Effector CD4-positive, alpha-beta T cell (primary cell): ENCODE results near the gene ZMYM2.

Experiments used
- DNase-seq: peaks from one replicate; pipeline ENCODE4 v3.0.0-alpha.2; 2020

Gene ZMYM2

DNA sequence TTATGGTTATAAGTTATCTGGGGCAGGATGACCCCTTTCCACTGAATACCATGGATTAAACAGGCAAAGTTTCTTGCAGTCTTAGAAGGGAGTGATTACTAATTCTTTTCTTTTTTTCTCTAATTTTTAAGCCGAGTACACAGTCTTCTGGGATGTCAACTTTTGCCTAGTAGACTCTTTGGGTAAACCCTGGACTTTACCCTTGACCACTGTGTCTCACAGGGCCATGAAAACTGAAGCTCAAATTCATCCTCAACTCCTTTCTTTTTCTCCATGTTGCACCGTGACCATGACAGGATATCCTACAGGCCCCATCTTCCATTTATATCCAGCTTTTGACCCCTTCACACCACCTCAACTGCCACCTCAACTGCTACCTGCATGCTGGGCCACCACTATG, 150.5 kb downstream of the ZMYM2 start:
- no peak for DNase-seq

DNA sequence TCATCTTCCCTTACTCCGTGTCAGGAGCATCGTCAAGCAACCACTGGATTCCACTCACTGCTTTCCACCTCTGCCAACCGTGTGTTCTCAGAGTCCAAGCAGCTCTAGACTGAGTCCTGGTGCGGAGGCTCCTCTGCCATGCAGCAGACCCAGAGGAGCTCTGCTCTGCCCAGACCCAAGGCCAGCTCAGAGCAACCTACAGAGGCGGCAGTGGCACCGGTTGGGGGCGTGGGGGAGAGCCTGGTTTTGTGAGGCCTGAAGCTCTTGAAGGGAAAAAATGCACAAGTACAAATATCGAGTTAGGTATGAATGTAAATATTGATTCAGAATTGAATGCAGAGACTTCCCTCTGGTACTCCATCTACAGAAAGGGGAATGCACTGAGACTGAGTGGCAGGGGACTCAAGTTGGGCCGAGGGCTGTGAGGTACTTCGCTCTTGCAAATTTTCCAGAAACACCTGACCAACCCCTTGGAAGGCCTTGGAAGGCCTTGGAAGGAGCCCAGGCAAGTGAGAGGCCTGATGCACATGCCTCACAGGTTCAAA, 155.6 kb downstream of the ZMYM2 start:
- DNase-seq = no peak

DNA sequence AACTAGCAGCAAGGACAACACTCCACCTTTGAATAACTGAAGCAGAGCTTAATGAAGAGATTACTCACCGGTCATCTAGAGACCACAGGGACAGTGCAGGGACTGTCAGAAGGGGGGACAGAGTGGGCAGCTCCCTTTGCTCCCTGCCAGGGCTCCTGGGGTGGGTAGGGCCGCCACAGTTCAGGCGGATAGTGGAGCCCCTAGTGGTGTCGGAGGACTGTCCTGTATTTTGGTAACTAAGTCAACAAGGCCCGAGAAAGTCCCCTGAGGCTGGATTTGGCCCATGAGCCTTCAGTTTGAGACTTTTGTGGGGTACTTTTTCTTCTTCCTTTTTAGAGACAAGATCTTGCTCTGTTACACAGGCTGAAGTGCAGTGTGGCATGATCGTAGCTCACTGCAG, 157.7 kb downstream of the ZMYM2 start:
- no peak for DNase-seq

DNA sequence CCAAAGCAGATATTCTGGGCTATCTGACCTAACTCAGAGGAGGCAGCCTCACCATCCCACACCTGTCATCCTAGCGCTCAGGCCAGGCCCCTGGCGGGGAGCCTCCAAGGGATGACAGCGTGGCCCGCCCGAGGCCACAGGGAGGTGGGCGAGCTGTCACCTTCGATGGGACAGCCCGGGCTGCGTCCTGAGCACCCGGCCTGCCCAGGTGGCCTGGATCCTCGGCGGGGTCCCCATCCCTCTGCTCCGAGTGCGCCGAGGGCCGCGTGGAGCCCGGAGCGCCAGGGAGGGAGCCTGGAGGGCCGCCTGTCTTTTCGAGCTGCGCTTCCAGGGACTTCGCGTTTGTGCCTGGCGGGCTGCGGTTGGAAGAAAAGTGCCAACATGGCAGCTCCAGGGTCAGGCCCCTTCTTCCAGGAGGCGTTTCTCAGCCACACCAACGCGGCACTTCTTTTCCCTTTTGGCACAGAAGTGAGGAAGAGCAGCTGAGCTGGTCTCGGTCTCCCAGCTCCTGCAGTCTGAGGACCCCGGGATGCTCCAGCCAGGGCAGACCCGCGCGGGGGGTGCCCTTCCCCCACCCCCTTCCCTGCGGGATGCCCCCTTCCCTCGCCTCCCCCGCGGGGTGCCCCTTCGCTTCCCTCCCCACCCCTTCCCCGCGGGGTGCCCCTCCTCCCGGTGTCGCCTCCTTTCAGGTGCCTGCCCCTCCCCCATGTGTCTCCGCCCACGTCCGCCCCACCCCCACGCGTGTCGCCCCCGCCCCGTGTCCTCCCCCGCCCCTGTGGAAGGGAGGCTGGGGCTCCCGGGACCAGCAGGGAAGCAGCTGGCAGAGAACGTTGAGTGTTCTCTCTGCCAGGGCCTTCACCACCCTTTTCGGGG, 160.0 kb downstream of the ZMYM2 start:
- peak; percentile 20 for DNase-seq

DNA sequence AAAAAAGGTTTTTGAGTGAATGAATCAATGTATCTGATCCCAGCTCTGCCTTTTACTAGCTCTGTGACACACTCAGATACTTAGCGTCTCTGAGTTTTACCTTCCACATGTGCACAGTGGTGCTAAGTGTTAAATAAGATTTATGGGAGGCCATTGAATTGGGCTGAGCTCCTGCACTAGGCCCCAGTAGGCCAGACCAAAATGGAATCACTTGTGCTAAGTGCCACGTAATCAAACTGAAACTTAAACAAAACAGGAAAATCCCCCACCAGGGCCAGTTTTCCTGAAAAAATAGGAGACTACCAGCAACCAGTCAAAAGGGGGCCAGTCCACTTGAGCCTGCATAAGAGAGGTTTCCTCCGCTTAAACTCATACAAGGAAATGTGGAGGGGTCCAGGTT, 161.4 kb downstream of the ZMYM2 start:
- DNase-seq = no peak

DNA sequence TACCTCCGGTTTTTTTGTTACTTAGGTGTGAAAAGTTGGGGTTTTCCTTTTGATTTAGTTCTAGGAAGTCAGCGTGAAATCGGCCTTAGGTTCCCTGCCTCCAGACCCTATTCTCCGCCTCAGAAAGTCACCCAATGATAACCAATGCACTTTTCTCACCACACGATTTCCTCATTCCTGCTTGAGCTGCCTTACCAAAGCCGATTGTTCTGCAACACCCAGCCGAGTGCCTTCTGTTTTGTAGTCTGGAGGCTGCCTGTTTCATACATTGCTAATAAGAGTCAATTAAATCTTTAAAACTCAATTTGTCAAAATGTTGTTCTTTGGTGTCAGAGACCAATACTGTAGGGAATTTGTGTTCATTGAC, 162.6 kb downstream of the ZMYM2 start:
- DNase-seq = no peak

DNA sequence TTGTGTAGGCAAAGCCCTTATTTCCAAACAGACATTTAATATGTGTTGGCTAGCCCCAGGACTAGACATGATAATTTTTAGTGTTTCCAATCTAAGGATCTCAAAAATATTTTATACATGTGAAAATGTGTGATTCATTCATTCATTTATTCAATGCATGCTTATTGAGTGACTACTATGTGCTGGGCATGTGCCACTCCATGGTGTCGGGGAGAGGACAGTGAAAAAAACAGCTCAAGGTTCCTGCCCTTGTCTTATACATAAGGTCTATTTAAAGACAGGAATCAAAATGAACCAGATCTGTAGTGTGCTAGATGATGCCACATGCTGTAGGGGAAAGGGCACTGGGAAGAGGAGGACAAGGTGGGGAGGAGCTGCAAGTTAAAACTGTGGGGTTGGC, 165.8 kb downstream of the ZMYM2 start:
- DNase-seq = no peak

DNA sequence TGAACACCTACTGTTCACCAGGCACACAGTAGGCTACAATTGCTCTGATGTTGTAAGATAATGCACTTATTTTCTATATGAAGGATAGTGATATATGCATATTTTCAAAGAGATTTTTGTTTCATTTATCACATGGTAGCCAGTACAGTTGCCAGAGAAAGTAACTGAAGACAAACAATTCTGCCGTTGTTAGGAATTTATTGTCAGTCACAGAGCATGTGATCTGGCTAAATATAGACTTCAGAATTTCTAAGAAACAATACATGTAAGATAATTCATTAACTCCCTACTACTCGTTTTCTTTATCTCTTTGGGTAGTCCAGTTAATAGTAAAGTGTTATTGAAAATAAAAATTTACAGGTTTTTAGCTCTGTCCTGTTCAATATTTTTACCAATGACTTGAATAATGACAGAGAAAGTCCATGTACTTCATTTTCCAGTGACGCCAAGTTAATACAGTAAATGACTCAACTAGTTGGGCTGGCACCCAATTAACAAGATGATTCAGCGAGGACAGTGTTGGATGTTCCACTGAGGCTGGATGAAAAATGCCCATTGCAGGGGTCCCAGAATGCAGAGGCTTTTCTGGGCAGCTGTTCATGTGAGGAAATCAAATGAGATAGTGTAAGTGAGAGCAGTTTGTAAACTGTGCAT, 166.7 kb downstream of the ZMYM2 start:
- DNase-seq = no peak

DNA sequence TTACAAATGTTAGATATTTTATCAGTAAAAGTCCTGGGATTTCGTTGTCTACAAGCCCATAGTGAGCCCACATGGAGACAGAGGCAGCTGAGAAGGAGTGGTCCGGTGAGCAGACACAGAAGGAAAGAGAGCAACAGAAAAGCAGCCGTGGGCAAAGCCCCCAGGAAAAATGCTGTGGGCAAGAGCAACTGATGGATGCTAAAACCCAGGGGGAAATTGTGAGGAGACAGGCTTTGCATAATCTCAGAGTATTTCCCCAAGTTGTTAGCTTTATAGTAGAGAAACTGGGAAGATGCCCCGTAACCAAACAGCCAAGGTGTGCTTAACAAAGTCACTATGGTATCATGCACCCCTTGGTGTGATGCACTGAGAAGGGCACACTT, 167.2 kb downstream of the ZMYM2 start:
- no peak for DNase-seq

DNA sequence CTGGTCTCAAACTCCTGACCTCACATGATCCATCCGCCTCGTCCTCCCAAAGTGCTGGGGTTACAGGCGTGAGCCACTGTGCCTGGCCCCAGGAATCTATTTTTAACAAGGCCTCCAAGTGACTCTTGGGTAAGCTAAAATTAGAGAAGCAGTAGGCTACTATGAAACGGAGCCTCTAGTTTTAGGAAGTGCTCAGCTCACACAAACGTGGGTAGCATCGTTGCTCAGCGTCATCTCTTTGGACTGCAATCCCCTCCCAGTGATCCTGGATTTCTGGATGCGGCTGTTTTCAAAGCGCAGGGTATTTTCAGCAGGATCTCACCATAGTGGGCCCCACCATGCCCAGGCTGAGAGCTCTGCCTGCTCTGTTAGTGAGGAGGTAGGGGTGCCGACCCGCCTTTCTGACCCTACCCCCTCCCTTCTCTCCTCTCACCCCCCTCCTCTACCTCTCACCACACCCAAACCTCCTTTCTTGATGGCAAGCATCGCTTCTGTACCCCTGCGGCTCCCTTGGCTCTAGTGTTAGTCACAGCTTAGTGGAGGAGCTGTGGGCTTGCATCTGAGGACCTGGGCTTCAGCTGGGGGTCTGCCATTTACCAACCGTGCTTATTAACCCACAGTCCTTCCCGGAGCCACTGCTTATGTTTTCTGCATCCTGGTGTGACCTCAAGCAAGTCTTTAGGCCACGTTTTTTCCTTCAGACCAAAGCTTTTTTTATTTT, 168.2 kb downstream of the ZMYM2 start:
- no peak for DNase-seq

DNA sequence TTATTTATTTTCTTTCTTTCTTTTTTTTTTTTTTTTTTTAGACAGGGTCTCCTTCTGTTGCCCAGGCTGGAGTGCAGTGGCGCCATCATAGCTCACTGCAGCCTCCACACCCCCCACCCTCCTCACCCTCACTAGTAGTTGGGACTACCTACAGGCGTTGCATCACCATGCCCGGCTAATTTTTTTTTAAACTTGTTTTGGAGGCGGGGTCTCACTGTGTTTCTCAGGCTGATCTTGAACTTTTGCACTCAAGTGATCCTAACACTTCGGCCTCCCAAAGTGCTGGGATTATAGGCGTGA, 168.7 kb downstream of the ZMYM2 start:
- no peak for DNase-seq

DNA sequence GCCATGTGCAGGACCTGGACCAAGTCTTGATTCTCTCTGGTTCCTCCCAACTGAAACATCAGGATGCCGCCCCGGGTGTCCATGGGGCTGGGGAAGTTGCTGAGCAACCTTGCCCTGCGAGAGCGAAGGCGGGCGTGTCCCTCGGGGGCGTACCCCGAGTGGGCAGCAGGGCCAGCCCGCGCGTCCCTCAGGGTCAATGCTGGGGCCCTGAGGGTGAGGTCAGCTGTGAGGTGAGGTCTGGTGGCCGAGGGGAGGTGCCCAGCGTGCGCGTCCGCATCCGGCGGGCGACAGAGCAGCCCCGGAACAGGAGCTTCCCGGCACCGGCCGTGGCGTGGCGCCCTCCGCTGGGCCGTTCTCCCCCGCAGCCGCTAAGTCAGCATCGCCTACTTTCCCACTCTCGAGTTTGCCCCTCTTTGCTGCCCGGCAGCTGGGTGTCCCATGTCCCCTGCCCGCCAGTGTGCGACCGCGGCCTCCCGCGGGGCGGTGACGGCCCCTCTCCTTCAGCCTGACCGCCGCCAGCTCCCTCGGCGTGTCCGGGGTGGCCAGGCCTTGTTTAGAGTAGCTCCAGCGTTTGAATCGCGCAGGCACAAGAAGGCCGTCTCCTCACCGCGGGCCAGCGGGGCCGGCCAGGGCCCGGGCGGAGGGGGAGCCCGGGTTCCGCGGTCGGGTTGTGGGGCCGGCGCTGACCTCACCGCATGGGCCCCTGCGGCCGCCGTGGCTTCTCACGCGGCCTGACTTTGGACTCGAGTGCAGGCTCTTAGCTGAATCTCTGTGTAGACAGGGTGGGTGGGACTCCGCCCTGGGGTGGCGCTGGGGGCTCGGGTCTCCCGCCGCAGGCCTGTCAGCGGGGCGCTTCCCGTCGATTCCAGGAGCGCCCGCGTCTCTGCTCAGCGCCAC, 169.3 kb downstream of the ZMYM2 start:
- no peak for DNase-seq

DNA sequence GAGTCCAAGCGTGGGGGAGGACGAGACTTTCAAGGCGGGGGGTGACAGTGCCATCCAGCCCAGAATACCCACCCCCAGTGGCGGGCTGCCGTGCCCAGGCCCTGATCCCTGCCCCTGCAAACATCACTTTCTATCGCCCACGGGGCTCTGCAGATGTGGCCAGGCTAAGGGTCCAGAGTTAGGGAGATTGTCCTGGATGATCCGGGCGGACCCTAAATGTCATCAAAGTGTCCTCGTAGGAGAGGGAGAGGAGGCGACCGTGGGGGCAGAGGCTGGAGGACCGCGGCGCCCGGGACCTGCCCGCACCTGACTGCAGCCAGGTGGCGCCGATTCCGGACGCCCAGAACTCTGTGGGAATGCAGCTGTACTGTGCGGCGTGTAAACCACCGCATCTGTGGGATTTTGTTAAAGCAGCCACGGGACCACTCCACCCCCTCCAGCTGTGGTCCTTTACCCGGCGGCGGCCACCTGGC, 170.0 kb downstream of the ZMYM2 start:
- no peak for DNase-seq

DNA sequence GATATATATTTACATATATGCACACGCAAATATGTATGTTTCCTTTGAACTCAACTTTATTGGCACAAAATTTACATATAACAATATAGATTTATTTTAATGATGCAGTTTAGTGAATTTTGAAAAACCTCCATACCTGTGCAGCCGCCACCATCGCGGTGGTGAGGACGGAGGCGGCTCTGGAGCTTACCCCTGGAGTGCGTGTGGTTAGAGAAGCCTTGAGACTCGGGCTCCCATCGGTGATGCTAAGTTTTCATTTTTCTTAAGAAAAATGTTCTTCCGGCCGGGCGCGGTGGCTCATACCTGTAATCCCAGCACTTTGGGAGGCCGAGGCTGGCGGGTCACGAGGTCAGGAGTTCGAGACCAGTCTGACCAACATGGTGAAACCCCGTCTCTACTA, 170.5 kb downstream of the ZMYM2 start:
- no peak for DNase-seq

DNA sequence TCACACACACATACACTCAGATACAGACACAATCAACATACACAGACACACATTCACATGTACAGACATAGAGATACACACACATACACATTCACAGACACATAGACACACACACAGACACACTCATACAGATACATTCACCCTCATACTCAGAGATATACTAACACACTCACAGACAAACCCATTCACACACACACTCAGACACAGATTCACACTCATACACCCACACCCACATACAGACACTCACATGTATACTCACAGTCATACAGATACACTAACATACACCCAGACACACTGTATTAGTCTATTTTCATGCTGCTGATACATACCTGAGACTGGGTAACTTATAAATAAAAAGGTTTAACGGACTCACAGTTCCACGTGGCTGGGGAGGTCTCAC, 171.5 kb downstream of the ZMYM2 start:
- DNase-seq = no peak

DNA sequence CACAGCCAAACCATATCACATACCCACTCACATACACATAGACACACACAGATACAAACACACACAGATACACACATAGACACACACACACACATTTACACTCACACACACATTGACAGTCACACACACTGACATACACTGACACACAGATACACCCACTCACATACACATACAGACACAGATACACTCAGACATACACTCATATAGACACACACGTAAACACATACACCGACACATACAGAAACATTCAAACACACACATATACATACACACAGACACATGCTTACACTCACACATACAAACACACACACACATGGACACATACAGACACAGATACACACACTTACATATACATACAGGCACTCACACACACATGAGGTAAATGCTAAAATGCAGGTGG, 172.1 kb downstream of the ZMYM2 start:
- DNase-seq = no peak

DNA sequence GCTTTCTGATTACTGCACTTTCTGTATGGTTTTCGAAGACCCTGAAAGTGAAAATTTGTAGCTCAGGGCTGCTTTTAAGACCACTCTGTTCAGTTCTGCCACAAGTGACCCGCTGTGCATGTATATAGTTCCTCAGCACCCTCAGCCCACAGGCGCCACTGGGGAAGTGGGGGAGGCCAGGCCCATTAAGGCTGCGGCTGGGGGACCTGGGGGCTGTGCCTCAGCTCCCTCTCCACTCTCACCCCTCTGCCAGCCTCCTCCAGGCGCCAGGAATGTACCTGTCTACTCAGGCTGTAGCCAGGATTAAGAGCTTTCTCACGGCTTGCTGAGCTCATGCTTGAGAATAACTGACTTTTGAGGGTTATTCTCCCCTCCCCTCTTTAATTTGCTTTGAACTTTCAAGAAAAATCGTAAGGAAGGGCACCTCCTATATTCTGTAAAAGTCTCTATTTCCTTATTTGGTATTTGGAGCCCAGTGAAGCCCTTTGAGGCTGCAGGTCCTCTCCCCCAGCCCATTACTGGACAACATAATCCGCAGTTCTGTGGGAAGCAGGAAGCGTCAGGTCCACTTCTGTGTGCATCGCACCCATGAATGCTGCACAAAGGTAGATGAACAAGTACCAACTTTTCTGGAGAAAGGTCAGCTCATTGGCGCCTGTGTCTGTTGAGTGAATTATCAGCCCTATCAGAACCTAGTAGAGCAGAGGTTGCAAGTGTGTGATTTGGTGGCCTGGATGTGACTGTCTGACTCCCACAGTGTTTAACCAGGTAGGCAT, 172.7 kb downstream of the ZMYM2 start:
- DNase-seq = no peak

DNA sequence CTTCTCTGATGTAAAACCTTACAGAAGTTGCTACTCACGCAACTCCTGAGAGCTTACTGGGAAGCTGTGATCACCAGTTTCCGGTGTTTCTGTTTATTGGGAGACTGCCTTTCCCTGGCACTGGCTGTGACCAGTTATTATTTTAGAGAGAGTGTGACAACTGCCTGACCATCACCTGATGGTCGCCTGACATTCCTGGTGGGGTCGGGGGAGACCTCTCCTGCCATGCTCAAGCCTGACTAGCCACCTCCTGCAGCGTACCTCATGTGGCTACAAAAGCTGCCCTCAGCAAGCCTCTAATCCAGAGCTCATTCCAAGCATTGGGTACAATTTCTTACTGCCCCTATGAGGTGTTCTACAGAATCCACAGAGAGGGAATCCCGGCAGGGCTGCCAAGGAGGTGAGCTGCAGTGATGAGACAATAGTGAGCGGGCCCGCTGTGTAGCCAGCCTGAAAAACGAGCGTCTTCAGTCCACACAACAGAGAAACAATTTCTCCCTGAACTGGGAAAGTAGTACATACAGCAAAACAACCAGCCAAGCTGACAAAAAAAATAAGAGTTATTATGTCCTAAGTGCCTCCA, 173.6 kb downstream of the ZMYM2 start:
- DNase-seq = no peak

DNA sequence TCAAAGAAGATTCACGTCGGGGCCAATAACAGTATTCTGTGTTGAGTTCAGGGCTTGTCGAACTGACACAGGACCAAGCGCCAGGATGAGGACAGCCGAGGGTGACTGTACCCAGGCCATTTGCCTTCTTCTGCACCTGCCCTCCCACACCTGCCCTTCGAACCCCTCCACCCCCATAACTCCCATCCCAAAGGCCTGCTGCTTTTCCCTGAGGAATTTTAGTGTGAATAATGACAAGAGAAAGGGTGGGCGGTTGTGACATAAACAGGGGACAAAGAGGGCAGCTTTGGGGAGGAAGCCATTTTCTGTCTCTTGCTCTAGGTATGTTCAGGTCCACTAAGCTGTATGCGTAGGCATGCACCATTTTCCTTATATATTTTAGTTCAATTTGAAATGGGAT, 176.2 kb downstream of the ZMYM2 start:
- no peak for DNase-seq

DNA sequence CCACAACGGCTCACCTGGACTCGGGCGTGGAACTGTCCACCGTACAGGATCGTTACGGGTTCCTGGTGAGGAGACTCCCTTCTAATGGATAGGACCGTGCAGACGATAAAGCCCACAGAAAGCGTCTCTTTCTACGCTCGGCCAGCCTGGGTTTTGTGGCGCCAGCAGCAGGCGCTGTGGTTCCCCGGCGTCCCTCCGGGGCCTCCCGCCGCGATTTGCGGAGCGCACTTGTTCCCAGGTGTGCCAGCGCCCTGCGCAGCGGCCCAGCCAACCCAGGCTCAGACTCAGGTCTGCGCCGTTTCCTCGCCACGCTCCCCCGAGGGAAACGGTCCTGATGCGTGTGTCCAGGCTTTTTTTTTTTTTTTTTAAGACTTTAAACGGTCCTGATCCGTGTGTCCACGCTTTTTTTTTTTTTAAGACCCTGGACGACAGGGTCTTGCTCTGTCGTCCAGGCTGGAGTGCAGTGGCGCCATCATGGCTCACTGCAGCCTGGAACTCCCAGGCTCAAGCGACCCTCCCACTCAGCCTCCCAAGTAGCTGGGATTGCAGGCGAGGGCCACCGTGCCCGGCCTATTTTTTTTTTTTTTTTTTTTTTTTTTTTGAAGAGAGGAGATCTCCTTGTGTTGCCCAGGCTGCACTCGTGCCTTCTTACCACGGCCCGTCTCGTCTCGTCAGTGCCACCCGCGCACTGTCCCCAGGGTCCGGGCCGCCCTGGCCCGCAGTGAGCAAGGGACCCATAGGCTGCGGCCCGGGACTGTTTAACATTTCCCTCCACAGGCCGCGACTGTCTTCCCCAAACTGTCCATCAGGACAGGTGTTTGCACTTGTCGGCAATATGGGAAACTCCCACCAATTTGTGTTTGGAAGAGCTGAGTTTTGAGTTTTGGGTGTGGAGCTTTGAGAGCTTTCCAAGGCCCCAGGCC, 178.5 kb downstream of the ZMYM2 start:
- DNase-seq = no peak
